GM13977 (cell line): ENCODE results near the gene PID1.

Experiments
- DNase-seq: peaks from one replicate; pipeline ENCODE4 v3.0.0; 2012; ENCODE audit warnings: low spot score
- in situ Hi-C: fragments of 300-500 bp; cut with MboI; formaldehyde crosslinking; loops from one replicate; pipeline ENCODE4 v1.12.0; 2022; ENCODE audit warnings: low sequenced_read_pairs, low pct_unique_long_range_greater_than_20kb, mixed read lengths, inconsistent platforms; ENCODE audit not compliant: unreplicated experiment
- TF ChIP-seq, protein P1 (sequence below): IDR thresholded peaks from 2 replicates; pipeline ENCODE4 v1.5.1; 2012; ENCODE audit warnings: mild to moderate bottlenecking, control low read depth; ENCODE audit not compliant: insufficient read depth; ENCODE audit errors: extremely low read depth, missing control alignments

PID1 gene

DNA sequence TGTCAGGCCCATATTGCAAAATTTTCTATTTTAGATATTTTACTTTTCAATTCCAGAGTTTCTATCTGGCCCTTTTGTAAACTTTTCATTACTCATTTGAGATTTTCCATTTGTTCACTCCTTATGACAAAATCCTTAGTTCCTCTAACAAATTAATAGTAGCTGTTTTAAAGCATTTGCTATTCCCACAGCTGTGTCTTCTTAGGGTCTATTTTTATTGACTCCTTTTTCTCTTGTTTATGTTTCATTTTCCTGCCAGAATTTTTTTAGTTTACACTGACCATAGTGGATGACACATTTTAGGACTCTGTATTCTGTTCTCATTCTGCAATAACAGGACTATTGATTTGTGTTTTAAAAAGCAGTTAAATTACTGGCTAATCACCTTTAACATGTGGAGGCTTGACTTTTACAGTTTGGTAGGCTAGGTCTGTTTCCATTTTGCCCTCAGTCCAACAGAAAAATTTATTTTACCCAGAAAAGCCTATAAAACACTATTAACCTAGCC is 30.0 kb downstream of the PID1 start:
- in situ Hi-C loops, result no loop called here
- TF ChIP-seq, protein P1, sequence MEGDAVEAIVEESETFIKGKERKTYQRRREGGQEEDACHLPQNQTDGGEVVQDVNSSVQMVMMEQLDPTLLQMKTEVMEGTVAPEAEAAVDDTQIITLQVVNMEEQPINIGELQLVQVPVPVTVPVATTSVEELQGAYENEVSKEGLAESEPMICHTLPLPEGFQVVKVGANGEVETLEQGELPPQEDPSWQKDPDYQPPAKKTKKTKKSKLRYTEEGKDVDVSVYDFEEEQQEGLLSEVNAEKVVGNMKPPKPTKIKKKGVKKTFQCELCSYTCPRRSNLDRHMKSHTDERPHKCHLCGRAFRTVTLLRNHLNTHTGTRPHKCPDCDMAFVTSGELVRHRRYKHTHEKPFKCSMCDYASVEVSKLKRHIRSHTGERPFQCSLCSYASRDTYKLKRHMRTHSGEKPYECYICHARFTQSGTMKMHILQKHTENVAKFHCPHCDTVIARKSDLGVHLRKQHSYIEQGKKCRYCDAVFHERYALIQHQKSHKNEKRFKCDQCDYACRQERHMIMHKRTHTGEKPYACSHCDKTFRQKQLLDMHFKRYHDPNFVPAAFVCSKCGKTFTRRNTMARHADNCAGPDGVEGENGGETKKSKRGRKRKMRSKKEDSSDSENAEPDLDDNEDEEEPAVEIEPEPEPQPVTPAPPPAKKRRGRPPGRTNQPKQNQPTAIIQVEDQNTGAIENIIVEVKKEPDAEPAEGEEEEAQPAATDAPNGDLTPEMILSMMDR, result no peak
- no peak for DNase-seq

DNA sequence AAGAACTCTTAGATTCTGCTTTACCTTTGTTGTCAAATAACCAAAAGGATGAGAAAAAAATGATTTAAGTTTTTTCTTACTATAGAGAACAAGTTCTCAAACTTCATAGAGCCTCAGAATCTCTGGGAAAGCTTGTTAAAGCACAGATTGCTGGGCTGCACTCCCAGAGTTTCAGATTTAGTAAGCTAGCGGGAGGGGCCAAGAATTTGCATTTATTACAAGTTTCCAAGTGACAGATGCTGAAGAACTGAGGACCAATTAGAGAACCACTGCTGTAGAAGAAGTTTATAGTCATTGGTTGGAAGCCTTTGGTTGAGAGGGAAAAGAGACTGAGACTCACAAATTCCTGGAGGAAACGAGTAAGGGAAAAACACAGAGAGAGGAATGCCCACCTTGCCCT is 32.1 kb downstream of the PID1 start:
- DNase-seq, result no peak
- in situ Hi-C loops, result no loop called here
- TF ChIP-seq, protein P1, result no peak

DNA sequence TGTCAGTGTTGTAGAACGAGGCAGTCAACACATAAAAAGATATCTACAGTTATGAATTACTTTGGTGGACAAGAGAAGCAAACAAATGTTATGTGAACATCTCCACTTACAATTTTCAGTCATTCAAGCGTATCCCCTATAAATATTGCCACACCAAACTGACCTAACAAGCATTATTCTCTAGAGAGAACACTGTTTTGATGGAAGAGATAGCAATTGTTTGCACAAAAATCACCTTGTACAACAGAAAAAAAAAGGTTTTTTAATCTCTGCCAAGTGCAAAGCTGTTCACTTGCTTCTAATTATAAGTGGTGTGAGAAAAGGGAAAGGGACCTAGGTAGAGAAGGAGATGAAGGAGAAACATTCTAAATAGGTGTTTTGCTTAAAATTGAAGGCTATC is 33.8 kb downstream of the PID1 start:
- DNase-seq, result no peak
- TF ChIP-seq, protein P1, result no peak
- in situ Hi-C loops, result no loop called here

DNA sequence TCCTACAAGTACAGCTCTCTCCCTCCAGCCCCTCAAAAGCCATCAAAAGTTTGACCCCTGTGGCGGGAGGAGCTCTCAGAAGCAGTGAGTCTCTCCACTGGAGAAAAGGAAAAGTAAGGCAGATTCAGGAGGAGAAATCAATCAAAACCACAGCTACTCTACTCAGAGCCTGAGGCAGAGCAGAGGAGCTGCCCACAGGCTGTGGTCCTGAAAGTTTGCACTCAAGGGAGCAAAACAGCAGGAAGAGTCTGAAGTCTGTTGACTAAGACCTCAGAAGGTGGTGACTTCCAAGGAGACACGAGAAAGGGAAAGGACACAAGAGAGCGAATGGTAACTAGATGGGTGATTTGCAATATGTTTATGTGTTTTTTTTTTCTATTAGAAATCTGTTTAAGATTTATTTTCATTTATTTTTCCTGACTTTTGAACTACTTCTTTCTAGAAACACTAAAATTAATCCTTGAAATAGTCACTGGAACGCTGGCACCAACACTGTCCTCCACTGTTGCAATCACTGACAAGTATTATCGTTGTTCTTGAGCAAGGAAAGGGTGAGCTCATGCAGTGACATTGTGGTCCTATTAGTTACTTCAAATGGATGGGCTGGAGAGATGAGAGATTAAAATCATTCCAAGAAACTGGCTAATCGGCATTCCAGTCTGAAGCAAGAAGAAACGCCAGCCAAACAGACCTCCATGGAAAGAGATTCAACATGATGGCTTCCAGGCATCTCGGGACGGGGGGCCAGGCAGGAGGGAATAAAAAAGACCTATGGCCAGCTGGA is 35.8 kb downstream of the PID1 start:
- TF ChIP-seq, protein P1, result no peak
- in situ Hi-C loops, result no loop called here
- DNase-seq, result no peak

DNA sequence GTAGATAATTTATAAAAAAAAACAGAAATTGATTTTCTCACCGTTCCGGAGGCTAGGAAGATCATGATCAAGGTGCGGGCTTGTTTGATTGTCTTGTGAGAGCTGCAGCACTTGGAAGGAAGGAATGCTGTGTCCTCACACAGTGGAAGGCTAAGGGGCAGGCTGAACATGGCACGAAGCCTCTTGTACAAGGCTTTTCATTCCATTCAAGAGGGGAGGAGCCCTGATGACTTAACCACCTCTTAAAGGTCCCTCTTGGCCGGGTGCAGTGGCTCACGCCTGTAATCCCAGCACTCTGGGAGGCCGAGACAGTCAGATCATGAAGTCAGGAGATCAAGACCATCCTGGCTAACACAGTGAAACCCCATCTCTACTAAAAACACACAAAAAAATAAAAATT is 39.2 kb downstream of the PID1 start:
- in situ Hi-C loops, result no loop called here
- TF ChIP-seq, protein P1, result no peak
- DNase-seq, result no peak

DNA sequence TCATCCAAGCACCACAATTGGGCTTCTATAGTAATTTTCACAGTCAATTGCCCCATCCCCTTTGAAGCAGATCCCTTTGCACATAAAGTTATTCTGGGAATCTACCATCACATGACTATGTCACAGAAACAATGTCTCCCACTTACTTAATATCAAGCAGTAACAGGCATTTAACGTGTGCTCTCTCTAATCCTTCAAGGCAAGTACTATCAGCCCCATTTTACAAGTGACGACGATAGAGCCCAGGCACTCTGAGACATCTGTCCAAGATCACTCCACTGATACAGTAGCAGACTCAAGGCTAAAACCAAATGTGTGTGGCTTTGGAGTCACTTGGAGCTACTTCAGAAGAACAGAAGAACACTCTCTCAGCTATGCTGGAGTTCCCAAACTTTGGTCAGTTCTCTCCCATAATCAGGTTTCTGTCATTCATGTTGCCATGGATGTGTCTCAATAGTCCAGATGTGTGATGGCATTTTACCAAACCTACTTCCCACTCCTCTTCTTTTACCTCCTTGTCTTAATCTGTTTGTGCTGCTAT is 39.7 kb downstream of the PID1 start:
- in situ Hi-C loops, result no loop called here
- TF ChIP-seq, protein P1, result no peak
- no peak for DNase-seq
